SKM-1 treated with dmso at 0.1 percent for 144 hours (cell line): ENCODE measurements around the gene MUC5AC.

Experiments
- DNase-seq: peaks from one replicate; lab custom pipeline; 2025; ENCODE audit not compliant: unreplicated experiment; lab: John Stamatoyannopoulos, UW

Gene MUC5AC

GRCh38 chr11:1120532-1121330, 37.0 kb upstream of the MUC5AC start:
- no peak for DNase-seq

GRCh38 chr11:1121331-1121812, 36.4 kb upstream of the MUC5AC start:
- DNase-seq = no peak

- no peak for DNase-seq
Measured at GRCh38 chr11:1121813-1122663, 35.7 kb upstream of the MUC5AC start.

GRCh38 chr11:1122664-1123002, 35.1 kb upstream of the MUC5AC start:
- no peak for DNase-seq

- no peak for DNase-seq
Measured at GRCh38 chr11:1123970-1124369, 33.8 kb upstream of the MUC5AC start.

- DNase-seq = no peak
Measured at GRCh38 chr11:1125803-1126202, 31.9 kb upstream of the MUC5AC start.

- DNase-seq = no peak
Measured at GRCh38 chr11:1126491-1126926, 31.2 kb upstream of the MUC5AC start.

GRCh38 chr11:1126935-1127663, 30.7 kb upstream of the MUC5AC start:
- DNase-seq = no peak

- no peak for DNase-seq
Measured at GRCh38 chr11:1127664-1128162, 30.0 kb upstream of the MUC5AC start.

- DNase-seq = no peak
Measured at GRCh38 chr11:1128311-1129142, 29.2 kb upstream of the MUC5AC start.

- DNase-seq = no peak
Measured at GRCh38 chr11:1129143-1129610, 28.6 kb upstream of the MUC5AC start.

- DNase-seq = no peak
Measured at GRCh38 chr11:1129611-1130160, 28.1 kb upstream of the MUC5AC start.

GRCh38 chr11:1130276-1131032, 27.3 kb upstream of the MUC5AC start:
- DNase-seq = no peak

GRCh38 chr11:1131033-1131911, 26.5 kb upstream of the MUC5AC start:
- no peak for DNase-seq

- no peak for DNase-seq
Measured at GRCh38 chr11:1134848-1135445, 22.8 kb upstream of the MUC5AC start.

- DNase-seq = no peak
Measured at GRCh38 chr11:1138097-1138496, 19.7 kb upstream of the MUC5AC start.

GRCh38 chr11:1139441-1140083, 18.2 kb upstream of the MUC5AC start:
- DNase-seq = no peak
